ENCODE data around the gene PSD.

Gene PSD

GRCh38 chr10:102402512-102402896 lies 16.1 kb downstream of the PSD start:
- no peak for DNase-seq

- no peak for DNase-seq
Observed at GRCh38 chr10:102401735-102402511, 16.7 kb downstream of the PSD start.

GRCh38 chr10:102401342-102401654 lies 17.3 kb downstream of the PSD start:
- no peak for DNase-seq

GRCh38 chr10:102400598-102401341 lies 17.8 kb downstream of the PSD start:
- no peak for DNase-seq

- no peak for DNase-seq
Observed at GRCh38 chr10:102400076-102400475, 18.5 kb downstream of the PSD start.

GRCh38 chr10:102399217-102400021 lies 19.2 kb downstream of the PSD start:
- peak; percentile 72 for DNase-seq

- no peak for DNase-seq
Observed at GRCh38 chr10:102398172-102399020, 20.2 kb downstream of the PSD start.

GRCh38 chr10:102397222-102398171 lies 21.1 kb downstream of the PSD start:
- DNase-seq, result no peak

- no peak for DNase-seq
Observed at GRCh38 chr10:102396730-102397151, 21.8 kb downstream of the PSD start.

- DNase-seq, result no peak
Observed at GRCh38 chr10:102396317-102396650, 22.3 kb downstream of the PSD start.

GRCh38 chr10:102395400-102396316 lies 22.9 kb downstream of the PSD start, which contains the start of gene NFKB2:
TSS of gene NFKB2 (plus strand) at chr10:102395705. CDS start at chr10:102395960, 255 bp downstream.
- peak; percentile 92 for DNase-seq

GRCh38 chr10:102394801-102395399 lies 23.7 kb downstream of the PSD start:
- DNase-seq, result peak; percentile 43

GRCh38 chr10:102394079-102394800 lies 24.3 kb downstream of the PSD start:
- DNase-seq, result peak; percentile 99

- DNase-seq, result no peak
Observed at GRCh38 chr10:102393411-102394078, 25.0 kb downstream of the PSD start.

GRCh38 chr10:102392306-102392705 lies 26.3 kb downstream of the PSD start:
- DNase-seq, result no peak

- no peak for DNase-seq
Observed at GRCh38 chr10:102389894-102390293, 28.7 kb downstream of the PSD start.

GRCh38 chr10:102384606-102385429 lies 33.8 kb downstream of the PSD start:
- DNase-seq, result no peak

GRCh38 chr10:102384053-102384452 lies 34.5 kb downstream of the PSD start:
- DNase-seq, result no peak

Data from activated T-cell treated with anti-CD3 and anti-CD28 coated beads for 4 hours (primary cell).